NT2/D1 (cell line): ENCODE data around the gene PAK2.
"Not testable (repeated sequence)": the region's sequence is repeated elsewhere in the genome, so short reads cannot be mapped to it uniquely, and the experiment has no call there.

Source experiments
- DNase-seq: peaks from one replicate; pipeline ENCODE4 v3.0.0-alpha.2; 2011; ENCODE audit warnings: low read depth, low spot score
- H3K27me3 ChIP-seq: 2 replicates; pipeline ENCODE4 v1.6.0; 2011; ENCODE audit warnings: mild to moderate bottlenecking; ENCODE audit not compliant: insufficient read length, insufficient read depth
- H3K36me3 ChIP-seq: 2 replicates; pipeline ENCODE4 v1.6.1; 2011; ENCODE audit warnings: mild to moderate bottlenecking, low read length, mixed read lengths; ENCODE audit not compliant: insufficient read depth, insufficient read length
- H3K4me1 ChIP-seq: 2 replicates; pipeline ENCODE4 v1.5.1; 2011; ENCODE audit not compliant: insufficient read depth, insufficient read length
- H3K4me3 ChIP-seq: 2 replicates; pipeline ENCODE4 v1.5.1; 2011; ENCODE audit warnings: low read depth; ENCODE audit not compliant: insufficient read length
- H3K9ac ChIP-seq: 2 replicates; pipeline ENCODE4 v1.6.0; 2011; ENCODE audit warnings: low read depth; ENCODE audit not compliant: insufficient read length
- H3K9me3 ChIP-seq: 2 replicates; pipeline ENCODE4 v1.5.1; 2011; ENCODE audit warnings: mild to moderate bottlenecking, low read length; ENCODE audit not compliant: insufficient read depth
- SUZ12 ChIP-seq: IDR thresholded peaks from 2 replicates; pipeline ENCODE4 v1.6.1; 2011; ENCODE audit not compliant: insufficient read length, insufficient read depth; ENCODE audit errors: extremely low read depth
- YY1 ChIP-seq: IDR thresholded peaks from 2 replicates; pipeline ENCODE4 v1.6.1; 2011; ENCODE audit not compliant: insufficient read length, insufficient read depth
- ZNF274 ChIP-seq: IDR thresholded peaks from 2 replicates; pipeline ENCODE4 v1.6.1; 2011; ENCODE audit warnings: mild to moderate bottlenecking, low read depth, low read length

The PAK2 gene

GRCh38 chr3:196804773-196805172 is 65.1 kb downstream of the PAK2 start:
- no peaks in the 10 kb centered on the region for H3K9me3 ChIP-seq
- H3K27me3 ChIP-seq = no peaks in the 10 kb centered on the region
- H3K9ac ChIP-seq = no peak overlapping the region
- no peaks in the 10 kb centered on the region for H3K4me1 ChIP-seq
- no peak overlapping the region for H3K4me3 ChIP-seq
- no peak for DNase-seq
- peaks cover 57% of the 10 kb centered on the region for H3K36me3 ChIP-seq
- no peak for TF ChIP-seq ZNF274

GRCh38 chr3:196810963-196811581 is 71.4 kb downstream of the PAK2 start:
- H3K9me3 ChIP-seq = no peaks in the 10 kb centered on the region
- H3K36me3 ChIP-seq = peaks cover 78% of the 10 kb centered on the region
- no peaks in the 10 kb centered on the region for H3K27me3 ChIP-seq
- no peak overlapping the region for H3K9ac ChIP-seq
- TF ChIP-seq YY1 (no peak), ZNF274 (no peak), SUZ12 (no peak)
- no peak overlapping the region for H3K4me3 ChIP-seq
- no peaks in the 10 kb centered on the region for H3K4me1 ChIP-seq
- DNase-seq = no peak

- Histone ChIP-seq H3K9ac (no peak overlapping the region), H3K4me3 (no peak overlapping the region), H3K4me1 (no peaks in the 10 kb centered on the region), H3K9me3 (no peaks in the 10 kb centered on the region), H3K36me3 (peaks cover 73% of the 10 kb centered on the region), H3K27me3 (no peaks in the 10 kb centered on the region)
- no peak for DNase-seq
- no peak for TF ChIP-seq ZNF274
- TF ChIP-seq SUZ12 = no peak
- TF ChIP-seq YY1 = no peak
Measured at GRCh38 chr3:196812853-196813252, 73.2 kb downstream of the PAK2 start.

- TF ChIP-seq YY1 (no peak), ZNF274 (no peak)
- DNase-seq = no peak
- H3K36me3 ChIP-seq = peaks cover 79% of the 10 kb centered on the region
Measured at GRCh38 chr3:196813903-196814302, 74.2 kb downstream of the PAK2 start.

GRCh38 chr3:196821806-196822355 is 82.2 kb downstream of the PAK2 start:
- Histone ChIP-seq H3K4me1 (no peaks in the 10 kb centered on the region), H3K9me3 (no peaks in the 10 kb centered on the region)

More at GRCh38 chr3:196813903-196814302, 74.2 kb downstream of the PAK2 start:
- no peak overlapping the region for H3K4me3 ChIP-seq
- H3K9ac ChIP-seq = no peak overlapping the region
- H3K9me3 ChIP-seq = no peaks in the 10 kb centered on the region
- no peaks in the 10 kb centered on the region for H3K4me1 ChIP-seq
- H3K27me3 ChIP-seq = no peaks in the 10 kb centered on the region

GRCh38 chr3:196829651-196830050 is 90.0 kb downstream of the PAK2 start:
- DNase-seq, H3K9me3 ChIP-seq: not testable (repeated sequence)
- H3K36me3 ChIP-seq = peaks cover 43% of the 10 kb centered on the region

More at GRCh38 chr3:196821806-196822355, 82.2 kb downstream of the PAK2 start:
- TF ChIP-seq ZNF274 (no peak), YY1 (no peak), SUZ12 (no peak)
- H3K27me3 ChIP-seq = no peaks in the 10 kb centered on the region
- H3K9ac ChIP-seq = no peak overlapping the region
- DNase-seq = no peak
- peaks cover 87% of the 10 kb centered on the region for H3K36me3 ChIP-seq
- H3K4me3 ChIP-seq = no peak overlapping the region

GRCh38 chr3:196835086-196835485 is 95.4 kb downstream of the PAK2 start:
- TF ChIP-seq ZNF274 (no peak), YY1 (no peak), SUZ12 (no peak)
- no peak for DNase-seq

More at GRCh38 chr3:196829651-196830050, 90.0 kb downstream of the PAK2 start:
- H3K4me3 ChIP-seq, H3K27me3 ChIP-seq, H3K4me1 ChIP-seq, H3K9ac ChIP-seq: not testable (repeated sequence)

GRCh38 chr3:196836626-196837025 is 97.0 kb downstream of the PAK2 start:
- H3K36me3 ChIP-seq, H3K4me1 ChIP-seq, H3K9me3 ChIP-seq, H3K27me3 ChIP-seq, H3K4me3 ChIP-seq, H3K9ac ChIP-seq, DNase-seq: not testable (repeated sequence)

More at GRCh38 chr3:196835086-196835485, 95.4 kb downstream of the PAK2 start:
- Histone ChIP-seq H3K27me3 (no peaks in the 10 kb centered on the region), H3K4me3 (no peak overlapping the region), H3K9me3 (peaks cover 10% of the 10 kb centered on the region; the same call in 1 of the 2 replicates), H3K9ac (no peak overlapping the region), H3K4me1 (no peaks in the 10 kb centered on the region), H3K36me3 (peaks cover 17% of the 10 kb centered on the region)
